HEK293 (cell line): ENCODE data around the gene TBC1D24.

ENCODE experiments used
- GFI1B ChIP-seq: fragments of 450-650 bp; formaldehyde crosslinking; IDR thresholded peaks from 2 replicates; pipeline ENCODE4 v1.5.1; 2016; ENCODE audit warnings: missing biosample characterization, missing genetic modification characterization
- KLF16 ChIP-seq: fragments of 450-650 bp; formaldehyde crosslinking; IDR thresholded peaks from 2 replicates; pipeline ENCODE4 v1.5.1; 2017; ENCODE audit warnings: missing biosample characterization, missing genetic modification characterization
- KLF8 ChIP-seq: fragments of 450-650 bp; formaldehyde crosslinking; IDR thresholded peaks from 2 replicates; pipeline ENCODE4 v1.5.1; 2016; ENCODE audit warnings: missing biosample characterization, missing genetic modification characterization
- OVOL3 ChIP-seq: fragments of 450-650 bp; formaldehyde crosslinking; IDR thresholded peaks from 2 replicates; pipeline ENCODE4 v1.5.1; 2016; ENCODE audit warnings: missing biosample characterization, missing genetic modification characterization
- RBAK ChIP-seq: fragments of 450-650 bp; formaldehyde crosslinking; IDR thresholded peaks from 2 replicates; pipeline ENCODE4 v1.5.1; 2016; ENCODE audit warnings: missing biosample characterization, missing genetic modification characterization
- ZBTB1 ChIP-seq: fragments of 450-650 bp; formaldehyde crosslinking; IDR thresholded peaks from 2 replicates; pipeline ENCODE4 v1.5.1; 2016; ENCODE audit warnings: missing biosample characterization, missing genetic modification characterization
- ZBTB17 ChIP-seq: fragments of 450-650 bp; formaldehyde crosslinking; IDR thresholded peaks from 2 replicates; pipeline ENCODE4 v1.5.1; 2016; ENCODE audit warnings: missing biosample characterization, missing genetic modification characterization
- ZBTB21 ChIP-seq: fragments of 450-650 bp; formaldehyde crosslinking; IDR thresholded peaks from 2 replicates; pipeline ENCODE4 v1.5.1; 2017; ENCODE audit warnings: missing biosample characterization, missing genetic modification characterization
- ZEB2 ChIP-seq: fragments of 450-650 bp; formaldehyde crosslinking; IDR thresholded peaks from 2 replicates; pipeline ENCODE4 v1.5.1; 2016; ENCODE audit warnings: missing biosample characterization, missing genetic modification characterization
- ZNF169 ChIP-seq: fragments of 450-650 bp; formaldehyde crosslinking; IDR thresholded peaks from 2 replicates; pipeline ENCODE4 v1.5.1; 2016; ENCODE audit warnings: missing biosample characterization, missing genetic modification characterization
- ZNF302 ChIP-seq: fragments of 450-650 bp; formaldehyde crosslinking; IDR thresholded peaks from 2 replicates; pipeline ENCODE4 v1.5.1; 2016; ENCODE audit warnings: missing biosample characterization, missing genetic modification characterization, low read depth
- ZNF394 ChIP-seq: fragments of 450-650 bp; formaldehyde crosslinking; IDR thresholded peaks from 2 replicates; pipeline ENCODE4 v1.5.1; 2016; ENCODE audit warnings: missing biosample characterization, missing genetic modification characterization, mild to moderate bottlenecking, moderate library complexity, borderline replicate concordance
- ZNF423 ChIP-seq: fragments of 450-650 bp; formaldehyde crosslinking; IDR thresholded peaks from 2 replicates; pipeline ENCODE4 v1.5.1; 2016; ENCODE audit warnings: missing biosample characterization, missing genetic modification characterization
- ZNF473 ChIP-seq: fragments of 450-650 bp; formaldehyde crosslinking; IDR thresholded peaks from 2 replicates; pipeline ENCODE4 v1.5.1; 2017; ENCODE audit warnings: missing biosample characterization, missing genetic modification characterization
- ZNF48 ChIP-seq: fragments of 450-650 bp; formaldehyde crosslinking; IDR thresholded peaks from 2 replicates; pipeline ENCODE4 v1.5.1; 2016; ENCODE audit warnings: missing biosample characterization, missing genetic modification characterization
- ZNF530 ChIP-seq: fragments of 450-650 bp; formaldehyde crosslinking; IDR thresholded peaks from 2 replicates; pipeline ENCODE4 v1.5.1; 2016; ENCODE audit warnings: low read depth, missing biosample characterization, missing genetic modification characterization
- ZNF548 ChIP-seq: fragments of 450-650 bp; formaldehyde crosslinking; IDR thresholded peaks from 2 replicates; pipeline ENCODE4 v1.5.1; 2016; ENCODE audit warnings: missing biosample characterization, missing genetic modification characterization
- ZNF600 ChIP-seq: fragments of 450-650 bp; formaldehyde crosslinking; IDR thresholded peaks from 2 replicates; pipeline ENCODE4 v1.5.1; 2016; ENCODE audit warnings: missing biosample characterization, missing genetic modification characterization
- ZNF623 ChIP-seq: fragments of 450-650 bp; formaldehyde crosslinking; IDR thresholded peaks from 2 replicates; pipeline ENCODE4 v1.5.1; 2016; ENCODE audit warnings: missing biosample characterization, missing genetic modification characterization
- ZNF624 ChIP-seq: fragments of 450-650 bp; formaldehyde crosslinking; IDR thresholded peaks from 2 replicates; pipeline ENCODE4 v1.5.1; 2017; ENCODE audit warnings: missing biosample characterization, missing genetic modification characterization
- ZNF629 ChIP-seq: fragments of 450-650 bp; formaldehyde crosslinking; IDR thresholded peaks from 2 replicates; pipeline ENCODE4 v1.5.1; 2017; ENCODE audit warnings: missing biosample characterization, missing genetic modification characterization
- ZNF677 ChIP-seq: fragments of 450-650 bp; IDR thresholded peaks from 2 replicates; pipeline ENCODE4 v1.5.0; 2018; ENCODE audit warnings: missing biosample characterization, mild to moderate bottlenecking, missing genetic modification characterization, moderate library complexity
- ZNF701 ChIP-seq: fragments of 450-650 bp; formaldehyde crosslinking; IDR thresholded peaks from 2 replicates; pipeline ENCODE4 v1.5.1; 2016; ENCODE audit warnings: missing biosample characterization, missing genetic modification characterization
- TF ChIP-seq, protein P1 (sequence below): fragments of 450-650 bp; formaldehyde crosslinking; IDR thresholded peaks from 2 replicates; pipeline ENCODE4 v1.5.1; 2017; ENCODE audit warnings: missing biosample characterization, missing genetic modification characterization
- TF ChIP-seq, protein P2 (sequence below): fragments of 450-650 bp; formaldehyde crosslinking; IDR thresholded peaks from 2 replicates; pipeline ENCODE4 v1.5.1; 2016; ENCODE audit warnings: missing biosample characterization, missing genetic modification characterization
- TF ChIP-seq, protein P3 (sequence below): fragments of 450-650 bp; IDR thresholded peaks from 2 replicates; pipeline ENCODE4 v1.5.1; 2018; ENCODE audit warnings: missing biosample characterization, missing genetic modification characterization
- TF ChIP-seq, protein P4 (sequence below): fragments of 450-650 bp; formaldehyde crosslinking; IDR thresholded peaks from 2 replicates; pipeline ENCODE4 v1.5.1; 2016; ENCODE audit warnings: missing biosample characterization, missing genetic modification characterization
- TF ChIP-seq, protein P5 (sequence below): fragments of 450-650 bp; formaldehyde crosslinking; IDR thresholded peaks from 2 replicates; pipeline ENCODE4 v1.5.1; 2016; ENCODE audit warnings: missing biosample characterization, missing genetic modification characterization, borderline replicate concordance
- TF ChIP-seq, protein P6 (sequence below): fragments of 450-650 bp; formaldehyde crosslinking; IDR thresholded peaks from 2 replicates; pipeline ENCODE4 v1.5.1; 2016; ENCODE audit warnings: missing biosample characterization, missing genetic modification characterization

Gene TBC1D24

DNA sequence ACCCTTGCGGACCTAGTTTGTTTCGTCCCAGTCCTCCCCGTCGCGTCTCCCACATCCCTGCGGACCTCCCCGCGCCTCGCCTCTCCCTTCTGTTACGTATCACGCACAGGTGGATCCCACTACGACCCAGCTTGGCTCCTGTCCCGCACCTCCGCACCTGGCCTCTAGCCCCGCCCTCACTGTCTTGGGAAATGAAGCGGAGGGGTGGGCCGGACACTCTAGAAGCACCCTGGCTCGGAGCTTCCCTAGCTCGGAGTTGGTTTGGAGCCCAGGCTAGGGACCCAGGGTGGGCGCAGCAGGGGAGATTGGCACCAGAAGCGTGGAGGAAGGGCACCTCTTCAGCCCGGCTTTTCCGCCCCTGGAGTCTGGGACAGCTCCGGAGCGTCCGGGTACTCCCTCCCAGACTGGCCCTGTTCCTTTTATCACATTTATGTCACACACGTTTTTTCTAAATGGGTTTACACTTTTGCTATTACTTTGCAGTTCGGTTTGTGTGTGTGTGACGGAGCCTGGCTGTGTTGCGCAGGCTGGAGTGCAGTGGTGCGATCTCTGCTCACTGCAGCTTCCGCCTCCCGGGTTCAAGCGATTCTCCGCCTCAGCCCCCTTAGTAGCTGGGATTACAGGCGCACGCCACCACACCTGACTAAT lies 57.7 kb downstream of the TBC1D24 start (continued):
- TF ChIP-seq ZNF548 (tag by site-specific recombination) = no peak; the same call in 1 of the 2 replicates
- TF ChIP-seq, protein P1, sequence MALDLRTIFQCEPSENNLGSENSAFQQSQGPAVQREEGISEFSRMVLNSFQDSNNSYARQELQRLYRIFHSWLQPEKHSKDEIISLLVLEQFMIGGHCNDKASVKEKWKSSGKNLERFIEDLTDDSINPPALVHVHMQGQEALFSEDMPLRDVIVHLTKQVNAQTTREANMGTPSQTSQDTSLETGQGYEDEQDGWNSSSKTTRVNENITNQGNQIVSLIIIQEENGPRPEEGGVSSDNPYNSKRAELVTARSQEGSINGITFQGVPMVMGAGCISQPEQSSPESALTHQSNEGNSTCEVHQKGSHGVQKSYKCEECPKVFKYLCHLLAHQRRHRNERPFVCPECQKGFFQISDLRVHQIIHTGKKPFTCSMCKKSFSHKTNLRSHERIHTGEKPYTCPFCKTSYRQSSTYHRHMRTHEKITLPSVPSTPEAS = no peak
- no peak for TF ChIP-seq ZNF623 (tag by site-specific recombination)
- TF ChIP-seq, protein P2, sequence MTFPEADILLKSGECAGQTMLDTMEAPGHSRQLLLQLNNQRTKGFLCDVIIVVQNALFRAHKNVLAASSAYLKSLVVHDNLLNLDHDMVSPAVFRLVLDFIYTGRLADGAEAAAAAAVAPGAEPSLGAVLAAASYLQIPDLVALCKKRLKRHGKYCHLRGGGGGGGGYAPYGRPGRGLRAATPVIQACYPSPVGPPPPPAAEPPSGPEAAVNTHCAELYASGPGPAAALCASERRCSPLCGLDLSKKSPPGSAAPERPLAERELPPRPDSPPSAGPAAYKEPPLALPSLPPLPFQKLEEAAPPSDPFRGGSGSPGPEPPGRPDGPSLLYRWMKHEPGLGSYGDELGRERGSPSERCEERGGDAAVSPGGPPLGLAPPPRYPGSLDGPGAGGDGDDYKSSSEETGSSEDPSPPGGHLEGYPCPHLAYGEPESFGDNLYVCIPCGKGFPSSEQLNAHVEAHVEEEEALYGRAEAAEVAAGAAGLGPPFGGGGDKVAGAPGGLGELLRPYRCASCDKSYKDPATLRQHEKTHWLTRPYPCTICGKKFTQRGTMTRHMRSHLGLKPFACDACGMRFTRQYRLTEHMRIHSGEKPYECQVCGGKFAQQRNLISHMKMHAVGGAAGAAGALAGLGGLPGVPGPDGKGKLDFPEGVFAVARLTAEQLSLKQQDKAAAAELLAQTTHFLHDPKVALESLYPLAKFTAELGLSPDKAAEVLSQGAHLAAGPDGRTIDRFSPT = peak; percentile 89
- TF ChIP-seq, protein P3, sequence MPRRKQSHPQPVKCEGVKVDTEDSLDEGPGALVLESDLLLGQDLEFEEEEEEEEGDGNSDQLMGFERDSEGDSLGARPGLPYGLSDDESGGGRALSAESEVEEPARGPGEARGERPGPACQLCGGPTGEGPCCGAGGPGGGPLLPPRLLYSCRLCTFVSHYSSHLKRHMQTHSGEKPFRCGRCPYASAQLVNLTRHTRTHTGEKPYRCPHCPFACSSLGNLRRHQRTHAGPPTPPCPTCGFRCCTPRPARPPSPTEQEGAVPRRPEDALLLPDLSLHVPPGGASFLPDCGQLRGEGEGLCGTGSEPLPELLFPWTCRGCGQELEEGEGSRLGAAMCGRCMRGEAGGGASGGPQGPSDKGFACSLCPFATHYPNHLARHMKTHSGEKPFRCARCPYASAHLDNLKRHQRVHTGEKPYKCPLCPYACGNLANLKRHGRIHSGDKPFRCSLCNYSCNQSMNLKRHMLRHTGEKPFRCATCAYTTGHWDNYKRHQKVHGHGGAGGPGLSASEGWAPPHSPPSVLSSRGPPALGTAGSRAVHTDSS (tag by site-specific recombination) = no peak
- TF ChIP-seq ZNF530 (tag by site-specific recombination) = no peak
- peak; percentile 90; the same call in 1 of the 2 replicates for TF ChIP-seq ZBTB1 (tag by site-specific recombination)
- TF ChIP-seq ZNF302 (tag by site-specific recombination) = no peak
- no peak for TF ChIP-seq GFI1B (tag by site-specific recombination)
- TF ChIP-seq KLF8 (tag by site-specific recombination) = peak; percentile 71; the same call in 1 of the 2 replicates
- no peak; the same call in 1 of the 2 replicates for TF ChIP-seq ZEB2 (tag by site-specific recombination)
- peak; percentile 40; the same call in 1 of the 2 replicates for TF ChIP-seq ZNF394 (tag by site-specific recombination)
- no peak for TF ChIP-seq ZNF48
- TF ChIP-seq, protein P4, sequence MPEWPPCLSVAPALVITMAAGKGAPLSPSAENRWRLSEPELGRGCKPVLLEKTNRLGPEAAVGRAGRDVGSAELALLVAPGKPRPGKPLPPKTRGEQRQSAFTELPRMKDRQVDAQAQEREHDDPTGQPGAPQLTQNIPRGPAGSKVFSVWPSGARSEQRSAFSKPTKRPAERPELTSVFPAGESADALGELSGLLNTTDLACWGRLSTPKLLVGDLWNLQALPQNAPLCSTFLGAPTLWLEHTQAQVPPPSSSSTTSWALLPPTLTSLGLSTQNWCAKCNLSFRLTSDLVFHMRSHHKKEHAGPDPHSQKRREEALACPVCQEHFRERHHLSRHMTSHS (tag by site-specific recombination) = no peak
- no peak for TF ChIP-seq OVOL3
- no peak for TF ChIP-seq ZNF473 (tag by site-specific recombination)
- no peak for TF ChIP-seq ZNF169 (tag by site-specific recombination)
- peak; percentile 95 for TF ChIP-seq ZNF600 (tag by site-specific recombination)
- no peak for TF ChIP-seq ZNF629 (tag by site-specific recombination)
- TF ChIP-seq ZBTB21 (tag by site-specific recombination) = no peak
- peak; percentile 84 for TF ChIP-seq ZNF423 (tag by site-specific recombination)
- TF ChIP-seq, protein P5, sequence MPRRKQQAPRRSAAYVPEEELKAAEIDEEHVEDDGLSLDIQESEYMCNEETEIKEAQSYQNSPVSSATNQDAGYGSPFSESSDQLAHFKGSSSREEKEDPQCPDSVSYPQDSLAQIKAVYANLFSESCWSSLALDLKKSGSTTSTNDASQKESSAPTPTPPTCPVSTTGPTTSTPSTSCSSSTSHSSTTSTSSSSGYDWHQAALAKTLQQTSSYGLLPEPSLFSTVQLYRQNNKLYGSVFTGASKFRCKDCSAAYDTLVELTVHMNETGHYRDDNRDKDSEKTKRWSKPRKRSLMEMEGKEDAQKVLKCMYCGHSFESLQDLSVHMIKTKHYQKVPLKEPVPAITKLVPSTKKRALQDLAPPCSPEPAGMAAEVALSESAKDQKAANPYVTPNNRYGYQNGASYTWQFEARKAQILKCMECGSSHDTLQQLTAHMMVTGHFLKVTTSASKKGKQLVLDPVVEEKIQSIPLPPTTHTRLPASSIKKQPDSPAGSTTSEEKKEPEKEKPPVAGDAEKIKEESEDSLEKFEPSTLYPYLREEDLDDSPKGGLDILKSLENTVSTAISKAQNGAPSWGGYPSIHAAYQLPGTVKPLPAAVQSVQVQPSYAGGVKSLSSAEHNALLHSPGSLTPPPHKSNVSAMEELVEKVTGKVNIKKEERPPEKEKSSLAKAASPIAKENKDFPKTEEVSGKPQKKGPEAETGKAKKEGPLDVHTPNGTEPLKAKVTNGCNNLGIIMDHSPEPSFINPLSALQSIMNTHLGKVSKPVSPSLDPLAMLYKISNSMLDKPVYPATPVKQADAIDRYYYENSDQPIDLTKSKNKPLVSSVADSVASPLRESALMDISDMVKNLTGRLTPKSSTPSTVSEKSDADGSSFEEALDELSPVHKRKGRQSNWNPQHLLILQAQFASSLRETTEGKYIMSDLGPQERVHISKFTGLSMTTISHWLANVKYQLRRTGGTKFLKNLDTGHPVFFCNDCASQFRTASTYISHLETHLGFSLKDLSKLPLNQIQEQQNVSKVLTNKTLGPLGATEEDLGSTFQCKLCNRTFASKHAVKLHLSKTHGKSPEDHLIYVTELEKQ (tag by site-specific recombination) = no peak
- no peak for TF ChIP-seq RBAK (tag by site-specific recombination)
- no peak for TF ChIP-seq KLF16 (tag by site-specific recombination)
- TF ChIP-seq ZBTB17 (tag by site-specific recombination) = peak; percentile 83
- TF ChIP-seq ZNF624 (tag by site-specific recombination) = no peak
- TF ChIP-seq ZNF677 = no peak
- TF ChIP-seq, protein P6, sequence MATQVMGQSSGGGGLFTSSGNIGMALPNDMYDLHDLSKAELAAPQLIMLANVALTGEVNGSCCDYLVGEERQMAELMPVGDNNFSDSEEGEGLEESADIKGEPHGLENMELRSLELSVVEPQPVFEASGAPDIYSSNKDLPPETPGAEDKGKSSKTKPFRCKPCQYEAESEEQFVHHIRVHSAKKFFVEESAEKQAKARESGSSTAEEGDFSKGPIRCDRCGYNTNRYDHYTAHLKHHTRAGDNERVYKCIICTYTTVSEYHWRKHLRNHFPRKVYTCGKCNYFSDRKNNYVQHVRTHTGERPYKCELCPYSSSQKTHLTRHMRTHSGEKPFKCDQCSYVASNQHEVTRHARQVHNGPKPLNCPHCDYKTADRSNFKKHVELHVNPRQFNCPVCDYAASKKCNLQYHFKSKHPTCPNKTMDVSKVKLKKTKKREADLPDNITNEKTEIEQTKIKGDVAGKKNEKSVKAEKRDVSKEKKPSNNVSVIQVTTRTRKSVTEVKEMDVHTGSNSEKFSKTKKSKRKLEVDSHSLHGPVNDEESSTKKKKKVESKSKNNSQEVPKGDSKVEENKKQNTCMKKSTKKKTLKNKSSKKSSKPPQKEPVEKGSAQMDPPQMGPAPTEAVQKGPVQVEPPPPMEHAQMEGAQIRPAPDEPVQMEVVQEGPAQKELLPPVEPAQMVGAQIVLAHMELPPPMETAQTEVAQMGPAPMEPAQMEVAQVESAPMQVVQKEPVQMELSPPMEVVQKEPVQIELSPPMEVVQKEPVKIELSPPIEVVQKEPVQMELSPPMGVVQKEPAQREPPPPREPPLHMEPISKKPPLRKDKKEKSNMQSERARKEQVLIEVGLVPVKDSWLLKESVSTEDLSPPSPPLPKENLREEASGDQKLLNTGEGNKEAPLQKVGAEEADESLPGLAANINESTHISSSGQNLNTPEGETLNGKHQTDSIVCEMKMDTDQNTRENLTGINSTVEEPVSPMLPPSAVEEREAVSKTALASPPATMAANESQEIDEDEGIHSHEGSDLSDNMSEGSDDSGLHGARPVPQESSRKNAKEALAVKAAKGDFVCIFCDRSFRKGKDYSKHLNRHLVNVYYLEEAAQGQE = no peak
- TF ChIP-seq ZNF701 (tag by site-specific recombination) = no peak
